HG02798 (cell line): Measurements from ENCODE around the gene ATP6V1F.

ENCODE experiments used
- ATAC-seq: cut with Tn5 transposase; IDR thresholded peaks from one replicate; pipeline ENCODE4 v1.9.1; 2021; ENCODE audit warnings: mild to moderate bottlenecking; ENCODE audit not compliant: unreplicated experiment, poor library complexity

ATP6V1F gene

GRCh38 chr7:128847721-128848211, 14.9 kb upstream of the ATP6V1F start:
- ATAC-seq, result no peak

GRCh38 chr7:128848289-128849155, 14.1 kb upstream of the ATP6V1F start:
- no peak for ATAC-seq

DNA sequence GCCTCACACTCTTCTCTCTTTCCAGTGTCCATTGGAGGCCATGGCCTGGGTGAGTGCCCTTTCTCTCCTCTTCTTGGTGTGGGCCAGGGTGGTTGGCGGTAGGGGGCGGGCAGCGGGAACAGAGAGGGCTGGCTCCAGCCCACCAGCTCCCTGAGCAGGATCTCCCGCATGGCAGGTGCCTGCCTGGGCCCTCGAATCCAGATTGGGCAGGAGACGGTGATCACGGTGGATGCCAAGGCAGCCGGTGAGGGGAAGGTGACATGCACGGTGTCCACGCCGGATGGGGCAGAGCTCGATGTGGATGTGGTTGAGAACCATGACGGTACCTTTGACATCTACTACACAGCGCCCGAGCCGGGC, 13.5 kb upstream of the ATP6V1F start:
- no peak for ATAC-seq

GRCh38 chr7:128849804-128850490, 12.7 kb upstream of the ATP6V1F start:
- no peak for ATAC-seq

GRCh38 chr7:128852537-128853254, 10.0 kb upstream of the ATP6V1F start:
- no peak for ATAC-seq

DNA sequence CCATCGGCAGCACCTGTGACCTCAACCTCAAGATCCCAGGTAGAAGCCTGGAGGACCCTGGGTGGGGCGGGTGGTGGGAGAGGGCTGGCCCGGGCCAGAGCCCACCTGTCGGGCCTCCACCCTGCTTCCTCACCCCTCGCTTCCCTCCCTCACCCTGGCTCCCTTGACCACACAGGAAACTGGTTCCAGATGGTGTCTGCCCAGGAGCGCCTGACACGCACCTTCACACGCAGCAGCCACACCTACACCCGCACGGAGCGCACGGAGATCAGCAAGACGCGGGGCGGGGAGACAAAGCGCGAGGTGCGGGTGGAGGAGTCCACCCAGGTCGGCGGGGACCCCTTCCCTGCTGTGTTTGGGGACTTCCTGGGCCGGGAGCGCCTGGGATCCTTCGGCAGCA, 8.9 kb upstream of the ATP6V1F start:
- no peak for ATAC-seq

DNA sequence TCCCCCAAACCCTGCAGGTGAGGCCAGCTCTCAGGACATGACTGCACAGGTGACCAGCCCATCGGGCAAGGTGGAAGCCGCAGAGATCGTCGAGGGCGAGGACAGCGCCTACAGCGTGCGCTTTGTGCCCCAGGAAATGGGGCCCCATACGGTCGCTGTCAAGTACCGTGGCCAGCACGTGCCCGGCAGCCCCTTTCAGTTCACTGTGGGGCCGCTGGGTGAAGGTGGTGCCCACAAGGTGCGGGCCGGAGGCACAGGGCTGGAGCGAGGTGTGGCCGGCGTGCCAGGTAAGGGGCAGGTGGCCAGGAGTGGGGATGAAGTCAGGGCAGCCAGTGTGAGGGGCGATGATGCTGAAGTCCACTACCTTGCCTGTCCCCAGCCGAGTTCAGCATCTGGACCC, 8.3 kb upstream of the ATP6V1F start:
- no peak for ATAC-seq

DNA sequence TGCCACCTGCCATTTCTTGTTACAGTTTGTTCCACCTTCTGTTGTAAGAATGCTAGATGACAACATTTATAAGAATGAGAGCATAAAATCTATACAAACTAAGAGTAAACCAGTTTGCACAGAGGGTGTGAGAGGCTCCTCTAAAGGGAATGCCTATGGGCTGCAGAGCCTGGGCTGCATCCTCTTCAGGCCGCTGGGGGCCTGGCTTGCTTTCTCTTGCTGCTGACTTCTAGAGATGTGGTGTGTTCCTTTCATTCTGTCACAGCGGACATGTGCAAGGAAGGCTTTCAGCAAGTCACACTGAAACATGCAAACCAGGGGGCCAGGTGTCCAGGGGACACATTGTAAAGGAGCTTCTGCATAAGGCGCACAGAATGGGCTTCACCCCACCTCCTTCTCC, 7.1 kb upstream of the ATP6V1F start:
- no peak for ATAC-seq

- no peak for ATAC-seq
Measured at GRCh38 chr7:128856001-128856718, 6.5 kb upstream of the ATP6V1F start.

DNA sequence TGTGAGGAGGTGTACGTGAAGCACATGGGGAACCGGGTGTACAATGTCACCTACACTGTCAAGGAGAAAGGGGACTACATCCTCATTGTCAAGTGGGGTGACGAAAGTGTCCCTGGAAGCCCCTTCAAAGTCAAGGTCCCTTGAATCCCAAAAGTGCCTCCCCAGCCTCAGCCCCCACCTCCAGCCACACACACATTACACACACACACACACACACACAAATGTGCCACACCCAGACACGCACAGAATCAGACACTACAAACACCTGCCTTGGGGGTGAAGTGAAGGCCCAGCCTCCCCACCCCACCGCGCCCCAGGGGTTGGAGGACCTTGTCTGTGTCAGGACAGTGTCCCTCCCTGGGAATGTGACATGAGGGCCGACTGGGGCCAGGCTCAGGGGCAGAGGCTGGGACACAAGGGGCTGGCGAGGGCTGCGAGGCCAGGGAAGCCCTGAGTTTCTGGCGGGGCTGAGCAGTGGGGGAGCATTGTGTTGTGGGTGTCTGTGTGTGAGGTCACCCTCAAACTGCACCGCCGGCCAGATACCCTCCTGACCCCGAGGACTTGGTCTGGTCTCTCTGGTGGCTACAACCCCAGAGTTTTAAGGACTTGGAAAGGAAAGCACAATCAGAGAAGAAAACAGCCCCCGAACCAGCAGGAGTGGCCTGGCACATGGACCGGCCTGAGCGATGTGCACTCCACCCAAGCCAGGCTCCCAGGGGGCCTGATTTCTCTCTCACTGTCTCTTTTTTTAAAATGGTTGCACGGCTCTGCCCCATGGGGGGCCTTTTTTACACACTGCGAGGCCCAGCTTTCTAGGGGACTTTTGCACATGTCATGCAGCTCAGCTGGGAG, 4.0 kb upstream of the ATP6V1F start:
- ATAC-seq, result no peak

GRCh38 chr7:128859232-128860157, 3.2 kb upstream of the ATP6V1F start:
- no peak for ATAC-seq

GRCh38 chr7:128860158-128861073, 2.2 kb upstream of the ATP6V1F start:
- ATAC-seq, result no peak

DNA sequence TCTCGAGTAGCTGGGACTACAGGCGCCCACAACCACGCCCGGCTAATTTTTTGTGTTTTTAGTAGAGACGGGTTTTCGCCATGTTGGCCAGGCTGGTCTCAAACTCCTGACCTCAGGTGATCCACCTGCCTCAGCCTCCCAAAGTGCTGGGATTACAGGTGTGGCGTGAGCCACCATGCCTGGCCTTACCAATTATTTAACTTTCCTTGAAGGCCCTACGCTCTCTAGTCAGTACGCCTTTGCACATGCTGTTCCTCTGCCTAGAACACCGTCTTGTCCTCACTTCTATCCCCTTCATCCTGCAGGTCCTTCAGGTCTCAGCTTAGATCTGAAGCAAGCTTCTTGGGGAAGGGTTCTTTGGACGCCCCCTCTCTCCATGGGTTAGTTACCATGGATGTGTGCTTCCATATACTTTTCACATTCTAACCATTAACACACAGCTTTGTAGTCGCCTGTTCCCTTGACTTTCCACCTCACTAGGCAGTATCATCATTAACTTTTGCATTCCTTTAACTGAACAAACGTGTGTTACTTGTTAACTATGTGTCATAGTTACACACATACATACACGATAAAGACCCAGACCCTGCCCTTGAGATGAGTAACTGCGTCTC, 592 bp upstream of the ATP6V1F start:
- ATAC-seq, result no peak

GRCh38 chr7:128863433-128863989, 855 bp downstream of the ATP6V1F start:
- peak; percentile 37 for ATAC-seq

GRCh38 chr7:128865303-128865702, 2.6 kb downstream of the ATP6V1F start:
- no peak for ATAC-seq

DNA sequence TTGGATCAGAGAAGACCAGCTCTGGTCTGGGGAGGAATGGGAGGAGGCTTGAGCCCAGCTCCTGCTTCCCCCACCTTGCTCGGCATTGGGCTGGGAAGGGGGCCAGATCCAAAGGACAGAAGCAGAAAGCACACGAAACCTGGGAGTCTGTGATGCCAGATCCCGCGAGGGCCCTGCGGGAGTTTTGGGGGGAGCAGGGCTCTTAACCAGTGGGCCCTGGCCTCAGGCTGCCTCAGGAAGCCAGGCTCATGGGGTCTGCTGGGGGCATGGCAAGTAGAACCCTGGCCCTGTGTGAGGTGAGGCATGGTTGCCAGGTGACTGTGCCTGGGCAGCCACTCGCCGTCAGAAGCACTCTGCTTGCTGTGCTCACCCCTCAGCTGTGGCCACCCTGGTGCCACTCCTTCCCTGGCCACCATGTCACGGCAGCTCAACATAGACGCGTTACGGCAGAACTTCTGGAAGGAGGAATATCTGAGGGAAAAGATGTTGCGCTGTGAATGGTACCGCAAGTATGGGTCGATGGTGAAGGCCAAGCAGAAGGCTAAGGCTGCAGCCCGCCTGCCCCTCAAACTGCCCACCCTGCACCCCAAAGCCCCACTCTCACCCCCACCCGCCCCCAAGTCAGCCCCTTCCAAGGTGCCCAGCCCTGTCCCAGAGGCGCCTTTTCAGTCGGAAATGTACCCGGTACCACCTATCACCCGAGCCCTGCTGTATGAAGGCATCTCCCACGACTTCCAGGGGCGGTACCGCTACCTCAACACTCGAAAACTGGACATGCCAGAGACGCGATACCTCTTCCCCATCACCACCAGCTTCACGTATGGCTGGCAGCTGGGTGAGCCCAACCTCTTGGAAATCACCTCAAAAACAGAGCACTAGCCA, 3.6 kb downstream of the ATP6V1F start:
- ATAC-seq, result no peak
